Measurements from ENCODE around the gene TFPT. TPM values are rescaled to one million over a fixed set of nuclear protein-coding genes. Genes with fewer than 3 reads are reported as not detected.

The TFPT gene
- total RNA-seq, 1 experiment from 2014 or later: 26.6 TPM

DNA sequence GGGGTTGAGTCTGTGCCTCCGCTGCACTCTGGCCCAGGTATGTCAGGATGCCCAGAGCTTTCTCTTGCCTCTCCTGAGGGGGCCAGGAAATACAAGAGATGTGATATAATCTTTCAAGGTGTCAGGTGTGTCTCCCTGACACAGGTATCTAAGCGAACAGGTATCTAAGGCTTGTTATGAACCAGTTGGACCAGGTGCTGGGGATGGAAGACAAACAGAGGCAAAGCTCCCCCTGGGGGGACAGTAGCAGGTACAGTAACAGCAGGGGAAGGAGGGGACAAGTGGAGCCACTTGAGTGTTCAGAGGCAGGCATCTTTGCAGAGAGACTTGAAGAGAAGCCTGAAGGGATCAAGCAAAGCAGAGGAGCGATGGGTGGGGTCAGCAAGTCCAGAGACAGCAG, 41.5 kb upstream of the TFPT start:
- Mint-ChIP-seq H3K36me3 (ENCODE audit: insufficient read depth in 1 of 3, low read depth in 3 of 3) (peaks cover 29 to 56% (median 55%) of the 10 kb centered on the region in 3 experiments), H3K27ac (no peak overlapping the region), H3K4me3 (peak overlapping the region; percentile 5 to 22; a peak in 3 of 5 replicates), H3K4me1 (peaks cover 16 to 20% of the 10 kb centered on the region in 2 experiments), H3K27me3 (ENCODE audit: low read depth) (peaks cover 6% of the 10 kb centered on the region), H3K9me3 (no peaks in the 10 kb centered on the region; a peak in 1 of 5 replicates)
- Histone ChIP-seq H2BK120ac (ENCODE audit: low read depth, low read length, poor library complexity, severe bottlenecking) (no peak overlapping the region), H2AK5ac (ENCODE audit: insufficient read length, low read length) (no peak overlapping the region), H3K23ac (ENCODE audit: insufficient read length, low read depth, low read length) (no peak overlapping the region), H4K20me1 (ENCODE audit: control insufficient read depth, insufficient read depth, insufficient read length) (no peaks in the 10 kb centered on the region), H2AFZ (ENCODE audit: low read length) (no peak overlapping the region), H3K56ac (ENCODE audit: insufficient read length, low read depth, low read length) (no peak overlapping the region), H4K5ac (ENCODE audit: insufficient read length, low read depth, low read length) (no peak overlapping the region), H3K79me2 (ENCODE audit: insufficient read depth, low read length) (no peaks in the 10 kb centered on the region; the same call in 1 of the 2 replicates), H3K23me2 (ENCODE audit: insufficient read length, low read depth, low read length, poor library complexity, severe bottlenecking) (peaks cover 13% of the 10 kb centered on the region), H2BK15ac (ENCODE audit: low read depth, low read length) (no peak overlapping the region), H2BK5ac (ENCODE audit: insufficient read length, low read length) (no peak overlapping the region), H3K27me3 (ENCODE audit: insufficient read depth, low read length) (no peaks in the 10 kb centered on the region), H3K18ac (ENCODE audit: insufficient read length, low read depth, low read length) (no peak overlapping the region), H4K8ac (replicated peaks; ENCODE audit: insufficient read length, low read depth, low read length) (no peak overlapping the region), H3K4ac (ENCODE audit: low read depth, low read length) (no peak overlapping the region), H3K79me1 (ENCODE audit: insufficient read depth, low read depth, low read length, poor library complexity, severe bottlenecking) (no peaks in the 10 kb centered on the region), H2BK12ac (ENCODE audit: insufficient read length, low read depth, low read length) (no peak overlapping the region), H3K4me2 (ENCODE audit: insufficient read depth, insufficient read length, low read length) (no peak overlapping the region), H3K14ac (ENCODE audit: insufficient read depth, low read length) (no peak overlapping the region), H3K27ac (ENCODE audit: insufficient read length, low read depth, low read length) (no peak overlapping the region), H3T11ph (ENCODE audit: low read length) (no peak overlapping the region), H3K4me1 (ENCODE audit: insufficient read depth, low read length) (no peaks in the 10 kb centered on the region), H4K91ac (ENCODE audit: insufficient read length, low read depth, low read length) (no peak overlapping the region), H2BK20ac (ENCODE audit: low read depth, low read length, poor library complexity, severe bottlenecking) (no peak overlapping the region), H3K9ac (ENCODE audit: extremely low read depth, insufficient read length, low read length) (no peak overlapping the region), H3K9me3 (ENCODE audit: control insufficient read depth, low read depth, low read length) (no peaks in the 10 kb centered on the region)
- TF ChIP-seq, protein P1, sequence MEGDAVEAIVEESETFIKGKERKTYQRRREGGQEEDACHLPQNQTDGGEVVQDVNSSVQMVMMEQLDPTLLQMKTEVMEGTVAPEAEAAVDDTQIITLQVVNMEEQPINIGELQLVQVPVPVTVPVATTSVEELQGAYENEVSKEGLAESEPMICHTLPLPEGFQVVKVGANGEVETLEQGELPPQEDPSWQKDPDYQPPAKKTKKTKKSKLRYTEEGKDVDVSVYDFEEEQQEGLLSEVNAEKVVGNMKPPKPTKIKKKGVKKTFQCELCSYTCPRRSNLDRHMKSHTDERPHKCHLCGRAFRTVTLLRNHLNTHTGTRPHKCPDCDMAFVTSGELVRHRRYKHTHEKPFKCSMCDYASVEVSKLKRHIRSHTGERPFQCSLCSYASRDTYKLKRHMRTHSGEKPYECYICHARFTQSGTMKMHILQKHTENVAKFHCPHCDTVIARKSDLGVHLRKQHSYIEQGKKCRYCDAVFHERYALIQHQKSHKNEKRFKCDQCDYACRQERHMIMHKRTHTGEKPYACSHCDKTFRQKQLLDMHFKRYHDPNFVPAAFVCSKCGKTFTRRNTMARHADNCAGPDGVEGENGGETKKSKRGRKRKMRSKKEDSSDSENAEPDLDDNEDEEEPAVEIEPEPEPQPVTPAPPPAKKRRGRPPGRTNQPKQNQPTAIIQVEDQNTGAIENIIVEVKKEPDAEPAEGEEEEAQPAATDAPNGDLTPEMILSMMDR (conservative IDR thresholded peaks at IDR 0.05): no peak
- no CpG with 5 or more reads among the region's 3 CpGs for WGBS (ENCODE audit: extremely low coverage, insufficient read length, low lambda C conversion rate)
- no peak for DNase-seq

All from H9 (cell line).